Hepatic stellate cell (primary cell): ENCODE measurements around the gene ULBP3.
A peak's percentile ranks its signal among the peaks of the same experiment; 100 is the strongest.
"Not testable (repeated sequence)": the region's sequence is repeated elsewhere in the genome, so short reads cannot be mapped to it uniquely, and the experiment has no call there.

Source experiments
- DNase-seq: peaks from one replicate; pipeline ENCODE4 v3.0.0; 2011; ENCODE audit warnings: low spot score

The ULBP3 gene

GRCh38 chr6:150043096-150043495 lies 25.8 kb downstream of the ULBP3 start:
- DNase-seq, result no peak

- DNase-seq, result no peak
Measured at GRCh38 chr6:150038202-150039062, 30.5 kb downstream of the ULBP3 start.

- no peak for DNase-seq
Measured at GRCh38 chr6:150037526-150038201, 31.3 kb downstream of the ULBP3 start.

GRCh38 chr6:150036081-150036480 lies 32.8 kb downstream of the ULBP3 start:
- no peak for DNase-seq

GRCh38 chr6:150033207-150033771 lies 35.6 kb downstream of the ULBP3 start:
- DNase-seq, result no peak

GRCh38 chr6:150032598-150032997 lies 36.3 kb downstream of the ULBP3 start:
- DNase-seq, result no peak

GRCh38 chr6:150030611-150031010 lies 38.3 kb downstream of the ULBP3 start:
- no peak for DNase-seq

GRCh38 chr6:150029749-150030148 lies 39.2 kb downstream of the ULBP3 start:
- DNase-seq, result no peak

- DNase-seq, result no peak
Measured at GRCh38 chr6:150029276-150029675, 39.6 kb downstream of the ULBP3 start.

- no peak for DNase-seq
Measured at GRCh38 chr6:150028799-150029198, 40.1 kb downstream of the ULBP3 start.

- DNase-seq, result no peak
Measured at GRCh38 chr6:150027806-150028565, 40.9 kb downstream of the ULBP3 start.

GRCh38 chr6:150026976-150027805 lies 41.7 kb downstream of the ULBP3 start:
- no peak for DNase-seq

GRCh38 chr6:150025201-150025917 lies 43.6 kb downstream of the ULBP3 start, which contains the start of gene RAET1L:
RAET1L (minus strand) TSS chr6:150025532; CDS start chr6:150025471, 61 bp downstream.
- peak; percentile 57 for DNase-seq

- no peak for DNase-seq
Measured at GRCh38 chr6:150024646-150025155, 44.2 kb downstream of the ULBP3 start.

- not testable (repeated sequence) for DNase-seq
Measured at GRCh38 chr6:150024021-150024420, 44.9 kb downstream of the ULBP3 start.

- DNase-seq, result not testable (repeated sequence)
Measured at GRCh38 chr6:150021870-150022269, 47.1 kb downstream of the ULBP3 start.

- no peak for DNase-seq
Measured at GRCh38 chr6:150018846-150019580, 49.9 kb downstream of the ULBP3 start.

GRCh38 chr6:150017186-150017521 lies 51.8 kb downstream of the ULBP3 start:
- not testable (repeated sequence) for DNase-seq

- peak; percentile 63 for DNase-seq
Measured at GRCh38 chr6:150016324-150017185, 52.4 kb downstream of the ULBP3 start.
